A549 (cell line): ENCODE data around the gene DNAH17. TPM values are rescaled to one million over a fixed set of nuclear protein-coding genes. Genes with fewer than 3 reads are reported as not detected.
A peak's percentile ranks its signal among the peaks of the same experiment; 100 is the strongest.

Experiments
- ATAC-seq, 2 experiments: fragments of 200-7000 bp in 1 of 2; fragments of >200 bp in 1 of 2; cut with Nextera tagmentation in 1 of 2; cut with Tn5 transposase in 1 of 2; 3 replicates each; pipeline versions ENCODE4 v1.8.0 to v1.9.1; 2018 to 2020; ENCODE audit warnings: mild to moderate bottlenecking in 1 of 2, moderate library complexity in 1 of 2
- CTCF ChIA-PET: fragments of 300-600 bp; sonication (Branson Sonifier 250); formaldehyde crosslinking; extraction: SDS; loops from one replicate; lab custom pipeline; 2021; ENCODE audit warnings: antibody characterized with exemption, inconsistent platforms; lab: Yijun Ruan, JAX
- POLR2A ChIA-PET: fragments of 350-600 bp; formaldehyde crosslinking; extraction: SDS; loops from one replicate; lab custom pipeline; 2021; ENCODE audit warnings: antibody characterized with exemption, inconsistent platforms; lab: Yijun Ruan, JAX
- DNase-seq, 2 experiments: peaks; one replicate each; pipeline versions ENCODE4 v3.0.0 to v3.0.0-alpha.2; 2011 to 2016; ENCODE audit warnings: low read depth in 1 of 2, low spot score in 1 of 2
- FAIRE-seq: peaks from 2 replicates; lab custom pipeline; 2011; peaks lifted over from hg19 to GRCh38; lab: Jason Lieb, UNC
- H3K27ac ChIP-seq, 2 experiments: fragments of >200 bp; sonication (Bioruptor Twin); formaldehyde crosslinking; 3 replicates each; pipeline ENCODE4 v1.5.1; 2016 to 2017
- H3K4me1 ChIP-seq: fragments of >200 bp; sonication (Bioruptor Twin); formaldehyde crosslinking; 3 replicates; pipeline ENCODE4 v1.6.1; 2016
- H3K4me2 ChIP-seq: fragments of >200 bp; sonication (Bioruptor Twin); formaldehyde crosslinking; 3 replicates; pipeline ENCODE4 v1.6.1; 2016
- H3K4me3 ChIP-seq: fragments of >200 bp; sonication (Bioruptor Twin); formaldehyde crosslinking; 3 replicates; pipeline ENCODE4 v1.5.1; 2016
- H3K9me3 ChIP-seq: fragments of >200 bp; sonication (Bioruptor Twin); formaldehyde crosslinking; 3 replicates; pipeline ENCODE4 v1.6.1; 2016
- CBX2 ChIP-seq: fragments of 200-600 bp; sonication (generic); IDR thresholded peaks from 2 replicates; pipeline ENCODE4 v1.6.1; 2016; ENCODE audit warnings: low read depth, mild to moderate bottlenecking, borderline replicate concordance
- CEBPB ChIP-seq, 2 experiments: fragments of >200 bp in 1 of 2; sonication (Bioruptor Twin) in 1 of 2; formaldehyde crosslinking in 1 of 2; IDR thresholded peaks; 2 replicates each; pipeline ENCODE4 v1.6.1; 2012 to 2016
- CHD2 ChIP-seq: fragments of 150-350 bp; IDR thresholded peaks from 2 replicates; pipeline ENCODE4 v1.6.1; 2014; ENCODE audit warnings: low read length; ENCODE audit not compliant: partially characterized antibody
- EHMT2 ChIP-seq: fragments of 200-600 bp; sonication (generic); IDR thresholded peaks from 2 replicates; pipeline ENCODE4 v1.6.1; 2016; ENCODE audit warnings: antibody characterized with exemption, low read depth, mild to moderate bottlenecking, moderate library complexity
- ESRRA ChIP-seq: fragments of 150-350 bp; IDR thresholded peaks from 2 replicates; pipeline ENCODE4 v1.6.1; 2014; ENCODE audit warnings: mild to moderate bottlenecking, low read length, borderline replicate concordance
- HEYL ChIP-seq: fragments of 250-450 bp; sonication (Bioruptor Pico); IDR thresholded peaks from 2 replicates; pipeline ENCODE4 v1.8.0; 2021; ENCODE audit warnings: mild to moderate bottlenecking, moderate library complexity
- HOXB5 ChIP-seq: fragments of 250-450 bp; sonication (Bioruptor Pico); IDR thresholded peaks from 2 replicates; pipeline ENCODE4 v1.5.0; 2020; ENCODE audit warnings: mild to moderate bottlenecking, moderate library complexity
- JUN ChIP-seq, 2 experiments: fragments of >200 bp; sonication (Bioruptor Twin); formaldehyde crosslinking; IDR thresholded peaks; 2 replicates in 1 of 2; 3 replicates in 1 of 2; pipeline ENCODE4 v1.6.1; 2016 to 2017
- KDM5A ChIP-seq: fragments of 200-600 bp; sonication (generic); IDR thresholded peaks from 2 replicates; pipeline ENCODE4 v1.6.1; 2016; ENCODE audit warnings: antibody characterized with exemption, mild to moderate bottlenecking
- MAZ ChIP-seq: fragments of 150-350 bp; IDR thresholded peaks from 2 replicates; pipeline ENCODE4 v1.6.1; 2014; ENCODE audit warnings: antibody characterized with exemption, low read depth, low read length, borderline replicate concordance
- MYC ChIP-seq: IDR thresholded peaks from 2 replicates; pipeline ENCODE4 v1.6.1; 2012; ENCODE audit warnings: mild to moderate bottlenecking, inconsistent platforms, low read length, improper control_type of control experiment, borderline replicate concordance
- NR3C1 ChIP-seq: fragments of >200 bp; sonication (Bioruptor Twin); formaldehyde crosslinking; IDR thresholded peaks from 3 replicates; pipeline ENCODE4 v1.6.1; 2017
- PHF8 ChIP-seq: fragments of 200-600 bp; sonication (generic); IDR thresholded peaks from 2 replicates; pipeline ENCODE4 v1.6.1; 2016; ENCODE audit warnings: low read depth, mild to moderate bottlenecking, antibody characterized with exemption, moderate library complexity, borderline replicate concordance
- POLR2A ChIP-seq: IDR thresholded peaks from 2 replicates; pipeline ENCODE4 v1.6.1; 2012; ENCODE audit warnings: mild to moderate bottlenecking, low read length
- POLR2AphosphoS2 ChIP-seq: conservative IDR thresholded peaks from 2 replicates; pipeline ENCODE4 v1.6.1; 2012; ENCODE audit warnings: low read length, improper control_type of control experiment, inconsistent platforms
- RAD21 ChIP-seq, 2 experiments: fragments of >200 bp in 1 of 2; sonication (Bioruptor Twin) in 1 of 2; formaldehyde crosslinking in 1 of 2; IDR thresholded peaks in 1 of 2; conservative IDR thresholded peaks in 1 of 2; 2 replicates in 1 of 2; 3 replicates in 1 of 2; pipeline ENCODE4 v1.6.1; 2012 to 2018; ENCODE audit warnings: inconsistent platforms in 1 of 2
- RARB ChIP-seq: fragments of 250-450 bp; sonication (Bioruptor Pico); IDR thresholded peaks from 2 replicates; pipeline ENCODE4 v1.8.0; 2021; ENCODE audit warnings: mild to moderate bottlenecking, moderate library complexity
- RFX5 ChIP-seq: fragments of 450-650 bp; IDR thresholded peaks from 2 replicates; pipeline ENCODE4 v1.7.1; 2014; ENCODE audit warnings: antibody characterized with exemption, mild to moderate bottlenecking, moderate library complexity
- RNF2 ChIP-seq: fragments of 200-600 bp; sonication (generic); IDR thresholded peaks from 2 replicates; pipeline ENCODE4 v1.6.1; 2016; ENCODE audit warnings: low read depth, mild to moderate bottlenecking, antibody characterized with exemption, moderate library complexity, borderline replicate concordance
- SREBF2 ChIP-seq: fragments of 450-650 bp; IDR thresholded peaks from 2 replicates; pipeline ENCODE4 v1.6.1; 2014; ENCODE audit warnings: mild to moderate bottlenecking, moderate library complexity
- TP53 ChIP-seq: fragments of 250-450 bp; sonication (Bioruptor Pico); IDR thresholded peaks from 2 replicates; pipeline ENCODE4 v1.5.0; 2021; ENCODE audit warnings: mild to moderate bottlenecking, moderate library complexity
- ZC3H11A ChIP-seq: fragments of 450-650 bp; IDR thresholded peaks from 2 replicates; pipeline ENCODE4 v1.6.1; 2014; ENCODE audit warnings: antibody characterized with exemption, mild to moderate bottlenecking
- ZNF302 ChIP-seq: fragments of 250-450 bp; sonication (Bioruptor Pico); IDR thresholded peaks from 2 replicates; pipeline ENCODE4 v1.9.0; 2021; ENCODE audit warnings: inconsistent platforms, mild to moderate bottlenecking, moderate library complexity
- ZSCAN20 ChIP-seq: fragments of 250-450 bp; sonication (Bioruptor Pico); IDR thresholded peaks from 2 replicates; pipeline ENCODE4 v1.8.0; 2022; ENCODE audit warnings: mild to moderate bottlenecking, moderate library complexity
- WGBS: methylation state at CpG from one replicate; pipeline ENCODE4 v1.1.6; 2017; ENCODE audit errors: missing lambda C conversion rate; 5-methylcytosine and 5-hydroxymethylcytosine counted together
- polyA plus RNA-seq, 4 experiments: library from polyadenylated mRNA; depleted of rRNA in 3 of 4; stranded (reverse); fragments of >200 nt; fragmentation: RNase III in 1 of 4; extraction: RNeasy Plus Mini Kit Qiagen cat#74134 plus additional on column Dnase treatment in 1 of 4; gene quantifications; 2 replicates in 3 of 4; 3 replicates in 1 of 4; pipeline ENCODE4 v1.2.3, GENCODE V29; 2011 to 2017
- TF ChIP-seq, protein P1 (sequence below): fragments of >200 bp; sonication (Bioruptor Twin); formaldehyde crosslinking; IDR thresholded peaks from 3 replicates; pipeline ENCODE4 v1.5.1; 2016
- TF ChIP-seq, protein P2 (sequence below): fragments of 250-450 bp; sonication (Bioruptor Pico); IDR thresholded peaks from 2 replicates; pipeline ENCODE4 v1.5.0; 2020; ENCODE audit warnings: low read depth, mild to moderate bottlenecking, moderate library complexity
- TF ChIP-seq, protein P3 (sequence below): fragments of 450-650 bp; IDR thresholded peaks from 2 replicates; pipeline ENCODE4 v1.6.1; 2014; ENCODE audit warnings: antibody characterized with exemption
- TF ChIP-seq, protein P4 (sequence below): IDR thresholded peaks from 2 replicates; pipeline ENCODE4 v1.6.1; 2012

The DNAH17 gene
- polyA plus RNA-seq, 2 of the 4 experiments (the other 2 are of a cell fraction): 0.21 to 0.26 TPM

DNA sequence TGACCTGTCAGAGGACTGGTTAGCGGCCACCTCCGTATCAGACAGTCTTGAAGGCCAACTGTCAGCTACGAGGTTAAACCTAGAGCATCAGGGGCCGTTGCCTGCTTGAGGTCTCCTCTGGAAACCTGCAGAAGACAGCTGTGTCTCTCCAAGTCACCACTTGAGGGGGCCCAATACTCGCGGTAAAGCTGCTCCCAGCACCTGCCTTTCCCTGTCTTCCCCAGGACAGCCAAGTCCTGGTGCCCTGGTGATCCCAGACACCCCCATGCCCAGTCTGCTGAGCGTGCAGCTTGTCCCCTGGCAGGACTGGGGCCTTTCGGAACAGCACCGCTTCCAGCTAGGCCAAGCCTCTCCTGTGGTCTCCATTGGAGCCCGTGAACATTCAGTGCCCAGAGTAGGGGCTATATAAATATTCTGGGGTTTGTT is 80.1 kb downstream of the DNAH17 start (continued):
- TF ChIP-seq CBX2 (no peak), CEBPB (IDR thresholded peaks at IDR 0.05) (peak in 1 of 2 experiments; percentile 23; a peak in 1 of 4 replicates), TP53 (CRISPR knock-in tag) (no peak), ESRRA (no peak), PHF8 (no peak), MYC (no peak), RARB (CRISPR knock-in tag) (no peak), SREBF2 (no peak), HEYL (CRISPR knock-in tag) (no peak), HOXB5 (CRISPR knock-in tag) (no peak), ZC3H11A (no peak), RFX5 (no peak), RAD21 (conservative IDR thresholded peaks at IDR 0.05 in 1 of 2, IDR thresholded peaks at IDR 0.05 in 1 of 2) (peak; percentile 100), JUN (IDR thresholded peaks at IDR 0.05) (peak in 1 of 2 experiments; percentile 57; a peak in 1 of 5 replicates)
- TF ChIP-seq, protein P1, sequence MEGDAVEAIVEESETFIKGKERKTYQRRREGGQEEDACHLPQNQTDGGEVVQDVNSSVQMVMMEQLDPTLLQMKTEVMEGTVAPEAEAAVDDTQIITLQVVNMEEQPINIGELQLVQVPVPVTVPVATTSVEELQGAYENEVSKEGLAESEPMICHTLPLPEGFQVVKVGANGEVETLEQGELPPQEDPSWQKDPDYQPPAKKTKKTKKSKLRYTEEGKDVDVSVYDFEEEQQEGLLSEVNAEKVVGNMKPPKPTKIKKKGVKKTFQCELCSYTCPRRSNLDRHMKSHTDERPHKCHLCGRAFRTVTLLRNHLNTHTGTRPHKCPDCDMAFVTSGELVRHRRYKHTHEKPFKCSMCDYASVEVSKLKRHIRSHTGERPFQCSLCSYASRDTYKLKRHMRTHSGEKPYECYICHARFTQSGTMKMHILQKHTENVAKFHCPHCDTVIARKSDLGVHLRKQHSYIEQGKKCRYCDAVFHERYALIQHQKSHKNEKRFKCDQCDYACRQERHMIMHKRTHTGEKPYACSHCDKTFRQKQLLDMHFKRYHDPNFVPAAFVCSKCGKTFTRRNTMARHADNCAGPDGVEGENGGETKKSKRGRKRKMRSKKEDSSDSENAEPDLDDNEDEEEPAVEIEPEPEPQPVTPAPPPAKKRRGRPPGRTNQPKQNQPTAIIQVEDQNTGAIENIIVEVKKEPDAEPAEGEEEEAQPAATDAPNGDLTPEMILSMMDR: peak; percentile 99
- TF ChIP-seq, protein P2, sequence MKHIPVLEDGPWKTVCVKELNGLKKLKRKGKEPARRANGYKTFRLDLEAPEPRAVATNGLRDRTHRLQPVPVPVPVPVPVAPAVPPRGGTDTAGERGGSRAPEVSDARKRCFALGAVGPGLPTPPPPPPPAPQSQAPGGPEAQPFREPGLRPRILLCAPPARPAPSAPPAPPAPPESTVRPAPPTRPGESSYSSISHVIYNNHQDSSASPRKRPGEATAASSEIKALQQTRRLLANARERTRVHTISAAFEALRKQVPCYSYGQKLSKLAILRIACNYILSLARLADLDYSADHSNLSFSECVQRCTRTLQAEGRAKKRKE (CRISPR knock-in tag): no peak
- TF ChIP-seq, protein P3, sequence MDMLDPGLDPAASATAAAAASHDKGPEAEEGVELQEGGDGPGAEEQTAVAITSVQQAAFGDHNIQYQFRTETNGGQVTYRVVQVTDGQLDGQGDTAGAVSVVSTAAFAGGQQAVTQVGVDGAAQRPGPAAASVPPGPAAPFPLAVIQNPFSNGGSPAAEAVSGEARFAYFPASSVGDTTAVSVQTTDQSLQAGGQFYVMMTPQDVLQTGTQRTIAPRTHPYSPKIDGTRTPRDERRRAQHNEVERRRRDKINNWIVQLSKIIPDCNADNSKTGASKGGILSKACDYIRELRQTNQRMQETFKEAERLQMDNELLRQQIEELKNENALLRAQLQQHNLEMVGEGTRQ: no peak

DNA sequence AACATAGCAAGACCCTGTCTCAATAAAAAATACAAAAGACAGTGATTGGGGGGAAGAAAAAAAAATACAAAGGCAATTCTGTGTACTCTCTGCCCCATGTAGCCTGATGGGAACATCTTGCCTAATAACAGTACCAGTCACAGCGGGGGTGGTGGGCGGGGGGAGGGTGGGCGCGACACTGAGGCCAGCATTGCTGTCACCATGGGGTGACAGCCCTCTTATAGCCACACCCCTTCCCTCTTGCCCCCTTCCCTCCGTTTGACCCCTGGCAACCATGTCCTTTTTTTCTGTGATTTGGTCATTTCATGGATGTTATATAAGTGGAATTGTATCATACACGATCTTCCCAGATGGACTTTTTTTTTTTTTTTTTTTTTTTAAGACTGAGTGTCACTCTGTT is 80.9 kb downstream of the DNAH17 start:
- H3K27ac ChIP-seq: peak overlapping the region; percentile 86 to 91; a peak in 4 of 6 replicates
- no peak overlapping the region for H3K4me3 ChIP-seq
- no peak overlapping the region for H3K4me2 ChIP-seq
- WGBS: 82% methylated on average over 6 of the region's 6 CpGs
- CTCF ChIA-PET: interaction anchor here (0.7 to 12.0 kb wide), 59 partner anchors 9 to 477 kb away, joined by 3 to 488 read pairs (median 7); partner anchors contain the start of gene SOCS3
- TF ChIP-seq, protein P2 (CRISPR knock-in tag): no peak
- no peak for TF ChIP-seq POLR2A
- TF ChIP-seq POLR2AphosphoS2: no peak
- no peak for TF ChIP-seq MYC
- TF ChIP-seq CEBPB (IDR thresholded peaks at IDR 0.05): no peak
- TF ChIP-seq MAZ: no peak
- TF ChIP-seq HOXB5 (CRISPR knock-in tag): no peak
- TF ChIP-seq EHMT2: no peak
- no peak for TF ChIP-seq NR3C1
- no peak for TF ChIP-seq ZSCAN20
- TF ChIP-seq CHD2: no peak
- no peak for TF ChIP-seq RNF2
- no peak for TF ChIP-seq KDM5A
- TF ChIP-seq RARB (CRISPR knock-in tag): no peak
- TF ChIP-seq JUN (IDR thresholded peaks at IDR 0.05): no peak; a peak in 1 of 5 replicates
- TF ChIP-seq, protein P4, sequence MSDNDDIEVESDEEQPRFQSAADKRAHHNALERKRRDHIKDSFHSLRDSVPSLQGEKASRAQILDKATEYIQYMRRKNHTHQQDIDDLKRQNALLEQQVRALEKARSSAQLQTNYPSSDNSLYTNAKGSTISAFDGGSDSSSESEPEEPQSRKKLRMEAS: no peak
- no peak for TF ChIP-seq ZNF302 (CRISPR knock-in tag)
- no peak for FAIRE-seq
- no peak for ATAC-seq
- peaks cover 32% of the 10 kb centered on the region for H3K4me1 ChIP-seq
- no peaks in the 10 kb centered on the region for H3K9me3 ChIP-seq
- POLR2A ChIA-PET: interaction anchor here (1.3 kb wide), 1 partner anchor 212 kb away, joined by 15 read pairs; no protein-coding TSS in a partner anchor
- DNase-seq: no peak
